CD4-positive, alpha-beta T cell (primary cell): ENCODE measurements around the gene TSR1. TPM values are rescaled to one million over a fixed set of nuclear protein-coding genes. Genes with fewer than 3 reads are reported as not detected.

ENCODE experiments used
- ATAC-seq: fragments of 200-7000 bp; cut with Tn5 transposase; one replicate; pipeline ENCODE4 v1.10.0; 2022; ENCODE audit warnings: mild to moderate bottlenecking; ENCODE audit not compliant: poor library complexity
- CTCF ChIA-PET: fragments of 350-600 bp; sonication (Branson Sonifier 250); formaldehyde crosslinking; loops from one replicate; lab custom pipeline; 2021; ENCODE audit warnings: antibody characterized with exemption, inconsistent platforms; lab: Charles Lee
- POLR2A ChIA-PET: fragments of 350-600 bp; sonication (Branson Sonifier 250); formaldehyde crosslinking; loops from one replicate; lab custom pipeline; 2021; ENCODE audit warnings: antibody characterized with exemption, inconsistent platforms; lab: Charles Lee
- DNase-seq, 14 experiments: peaks; one replicate each; pipeline ENCODE4 v3.0.0-alpha.2; 2013 to 2020; ENCODE audit warnings: mixed read lengths in 2 of 14
- H3K27ac ChIP-seq, 2 donors: one replicate each; pipeline versions ENCODE4 v1.5.1 to v1.7.0; 2013; ENCODE audit warnings: low read length in 2 of 2, low read depth in 1 of 2, mild to moderate bottlenecking in 1 of 2
- H3K27me3 ChIP-seq, 2 experiments: 1 replicate in 1 of 2; 2 replicates in 1 of 2; pipeline versions ENCODE4 v1.6.1 to v1.7.0; 2013; ENCODE audit warnings: low read length in 2 of 2, control low read depth in 1 of 2, mild to moderate bottlenecking in 1 of 2, moderate library complexity in 1 of 2; ENCODE audit not compliant: insufficient read depth in 2 of 2, control insufficient read depth in 1 of 2
- H3K36me3 ChIP-seq: one replicate; pipeline ENCODE4 v1.6.1; 2013; ENCODE audit warnings: low read length, control low read depth; ENCODE audit not compliant: insufficient read depth
- H3K4me1 ChIP-seq: one replicate; pipeline ENCODE4 v1.6.1; 2013; ENCODE audit warnings: low read length, control low read depth; ENCODE audit not compliant: insufficient read depth
- H3K4me3 ChIP-seq: one replicate; pipeline ENCODE4 v1.5.1; 2013; ENCODE audit warnings: mild to moderate bottlenecking, low read length, moderate library complexity
- H3K9me3 ChIP-seq, 2 experiments: 1 replicate in 1 of 2; 2 replicates in 1 of 2; pipeline versions ENCODE4 v1.6.1 to v1.7.0; 2013; ENCODE audit warnings: low read length in 2 of 2, mild to moderate bottlenecking in 2 of 2, control low read depth in 1 of 2, moderate library complexity in 1 of 2; ENCODE audit not compliant: control insufficient read depth in 1 of 2, insufficient read depth in 1 of 2
- H3K27ac Mint-ChIP-seq: one replicate; pipeline ENCODE4 v1.8.0; 2020; ENCODE audit warnings: mixed read lengths
- H3K27me3 Mint-ChIP-seq: one replicate; pipeline ENCODE4 v1.8.0; 2021; ENCODE audit warnings: mixed read lengths
- H3K36me3 Mint-ChIP-seq: one replicate; pipeline ENCODE4 v1.8.0; 2021; ENCODE audit warnings: low read depth, mixed read lengths
- H3K4me1 Mint-ChIP-seq: one replicate; pipeline ENCODE4 v1.8.0; 2021; ENCODE audit warnings: low read depth, mixed read lengths
- H3K4me3 Mint-ChIP-seq: one replicate; pipeline ENCODE4 v1.8.0; 2020; ENCODE audit warnings: mild to moderate bottlenecking, mixed read lengths
- H3K9me3 Mint-ChIP-seq: one replicate; pipeline ENCODE4 v1.8.0; 2020; ENCODE audit warnings: mixed read lengths
- intact Hi-C, 2 experiments: fragments of 100-400 bp; cut with DNase I in 1 of 2; cut with micrococcal nuclease in 1 of 2; formaldehyde crosslinking; loops; one replicate each; pipeline versions ENCODE4 v1.15.1 to v1.9.0; 2023 to 2025; cut with DNase I, micrococcal nuclease
- total RNA-seq, 174 experiments: library from RNA in 2 of 174; stranded (reverse) in 2 of 174; gene quantifications; one replicate each; pipeline ENCODE4 v1.2.3 and lab custom pipeline; 2021 to 2026
- TF ChIP-seq, protein P1 (sequence below): fragments of 200-600 bp; IDR thresholded peaks from one replicate; pipeline ENCODE4 v1.8.0; 2022; ENCODE audit warnings: antibody characterized with exemption, mild to moderate bottlenecking

The TSR1 gene
- total RNA-seq, 2 experiments from 2014 or later, result 29.6 to 31.9 TPM

DNA sequence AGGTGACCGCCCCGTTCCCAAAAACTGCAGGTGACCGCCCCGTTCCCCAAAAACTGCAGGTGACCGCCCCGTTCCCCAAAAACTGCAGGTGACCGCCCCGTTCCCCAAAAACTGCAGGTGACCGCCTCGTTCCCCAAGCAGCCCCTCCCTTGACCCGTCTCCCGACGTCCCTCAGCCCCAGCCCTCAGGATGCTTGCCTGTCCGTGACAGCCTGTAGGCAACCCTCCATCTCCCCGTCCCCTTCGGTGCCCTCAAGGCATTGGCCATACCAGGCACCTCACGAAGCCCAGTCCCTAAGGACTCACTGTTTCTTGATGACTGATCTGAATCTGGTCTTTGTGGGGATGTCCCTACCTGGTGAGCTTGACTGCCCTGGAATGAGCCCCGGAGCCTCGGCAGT, 26.2 kb upstream of the TSR1 start:
- H3K27ac ChIP-seq, result no peak overlapping the region
- no peak overlapping the region for H3K4me3 ChIP-seq
- Mint-ChIP-seq H3K4me1 (no peaks in the 10 kb centered on the region), H3K36me3 (peaks cover 58% of the 10 kb centered on the region), H3K27me3 (no peaks in the 10 kb centered on the region), H3K27ac (no peak overlapping the region), H3K4me3 (no peak overlapping the region), H3K9me3 (no peaks in the 10 kb centered on the region)
- CTCF ChIA-PET, result no interaction called here
- DNase-seq (no peak), ATAC-seq (no peak)
- TF ChIP-seq, protein P1, sequence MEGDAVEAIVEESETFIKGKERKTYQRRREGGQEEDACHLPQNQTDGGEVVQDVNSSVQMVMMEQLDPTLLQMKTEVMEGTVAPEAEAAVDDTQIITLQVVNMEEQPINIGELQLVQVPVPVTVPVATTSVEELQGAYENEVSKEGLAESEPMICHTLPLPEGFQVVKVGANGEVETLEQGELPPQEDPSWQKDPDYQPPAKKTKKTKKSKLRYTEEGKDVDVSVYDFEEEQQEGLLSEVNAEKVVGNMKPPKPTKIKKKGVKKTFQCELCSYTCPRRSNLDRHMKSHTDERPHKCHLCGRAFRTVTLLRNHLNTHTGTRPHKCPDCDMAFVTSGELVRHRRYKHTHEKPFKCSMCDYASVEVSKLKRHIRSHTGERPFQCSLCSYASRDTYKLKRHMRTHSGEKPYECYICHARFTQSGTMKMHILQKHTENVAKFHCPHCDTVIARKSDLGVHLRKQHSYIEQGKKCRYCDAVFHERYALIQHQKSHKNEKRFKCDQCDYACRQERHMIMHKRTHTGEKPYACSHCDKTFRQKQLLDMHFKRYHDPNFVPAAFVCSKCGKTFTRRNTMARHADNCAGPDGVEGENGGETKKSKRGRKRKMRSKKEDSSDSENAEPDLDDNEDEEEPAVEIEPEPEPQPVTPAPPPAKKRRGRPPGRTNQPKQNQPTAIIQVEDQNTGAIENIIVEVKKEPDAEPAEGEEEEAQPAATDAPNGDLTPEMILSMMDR, result no peak
- POLR2A ChIA-PET, result no interaction called here
- no peaks in the 10 kb centered on the region for H3K9me3 ChIP-seq
- peaks cover 49% of the 10 kb centered on the region for H3K36me3 ChIP-seq
- no peaks in the 10 kb centered on the region for H3K27me3 ChIP-seq
- H3K4me1 ChIP-seq, result no peaks in the 10 kb centered on the region
- intact Hi-C loops, result no loop called here

DNA sequence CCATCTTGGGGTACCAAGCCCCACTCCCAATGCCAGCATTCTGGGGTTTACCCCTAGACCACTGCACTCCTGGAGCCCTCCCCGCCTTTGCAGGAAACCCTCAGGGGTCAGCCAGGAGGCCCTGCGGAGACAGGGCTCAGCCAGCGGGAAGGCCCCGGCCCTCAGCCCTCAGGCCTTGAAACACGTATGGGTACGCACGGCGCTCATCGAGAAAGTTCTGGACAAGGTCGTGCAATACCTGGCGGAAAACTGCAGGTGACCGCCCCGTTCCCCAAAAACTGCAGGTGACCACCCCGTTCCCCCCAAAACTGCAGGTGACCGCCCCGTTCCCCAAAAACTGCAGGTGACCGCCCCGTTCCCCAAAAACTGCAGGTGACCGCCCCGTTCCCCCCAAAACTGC, 25.8 kb upstream of the TSR1 start:
- Histone ChIP-seq H3K9me3 (no peaks in the 10 kb centered on the region), H3K27ac (no peak overlapping the region), H3K4me1 (no peaks in the 10 kb centered on the region), H3K27me3 (no peaks in the 10 kb centered on the region), H3K4me3 (no peak overlapping the region), H3K36me3 (peaks cover 49% of the 10 kb centered on the region)
- H3K27me3 Mint-ChIP-seq, result no peaks in the 10 kb centered on the region
- intact Hi-C loops, result no loop called here
- TF ChIP-seq, protein P1, result no peak
- DNase-seq (no peak), ATAC-seq (no peak)
- peaks cover 57% of the 10 kb centered on the region for H3K36me3 Mint-ChIP-seq
- H3K4me1 Mint-ChIP-seq, result no peaks in the 10 kb centered on the region
- CTCF ChIA-PET, result interaction anchor here (1.6 kb wide), 1 partner anchor 9 kb away, joined by 4 read pairs; no protein-coding TSS in a partner anchor
- no peak overlapping the region for H3K4me3 Mint-ChIP-seq
- H3K9me3 Mint-ChIP-seq, result no peaks in the 10 kb centered on the region
- POLR2A ChIA-PET, result no interaction called here
- H3K27ac Mint-ChIP-seq, result no peak overlapping the region

DNA sequence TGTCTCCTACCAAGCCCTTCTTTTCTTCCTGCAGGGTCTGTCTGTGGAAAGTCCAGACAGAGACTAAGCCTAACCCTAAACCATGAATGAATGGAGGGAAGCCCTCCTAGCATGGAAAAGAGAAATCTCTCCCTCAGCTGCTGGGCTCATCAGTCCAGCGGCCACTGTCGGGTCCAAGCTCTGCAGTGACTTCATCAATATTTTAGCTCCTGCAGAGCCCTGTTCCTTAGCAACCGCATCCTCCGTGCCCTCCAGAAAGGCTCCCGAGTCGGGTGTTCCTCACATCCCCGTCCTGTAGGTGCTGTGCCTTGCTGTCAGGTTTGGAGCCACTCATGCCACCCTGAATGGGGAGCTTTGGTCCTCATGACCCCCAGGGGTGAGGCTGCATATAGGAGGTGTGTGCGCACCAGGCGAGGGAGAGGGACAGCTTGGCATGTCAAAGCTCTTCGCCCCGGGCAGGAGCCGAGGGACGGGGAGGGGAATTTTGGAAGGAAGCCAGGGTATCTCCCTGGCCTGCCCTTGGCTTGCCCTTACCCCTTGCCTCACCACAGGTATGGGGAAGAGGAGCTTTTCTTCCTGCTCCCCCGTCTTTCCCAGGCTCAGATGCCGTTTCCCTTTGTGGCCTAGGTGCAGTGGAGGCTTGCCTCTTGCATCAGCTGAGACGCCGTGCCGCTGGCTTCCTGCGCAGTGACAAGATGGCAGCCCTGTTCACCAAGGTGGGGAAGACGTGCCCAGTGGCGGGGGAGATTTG, 24.9 kb upstream of the TSR1 start:
- Histone ChIP-seq H3K36me3 (peaks cover 42% of the 10 kb centered on the region), H3K27ac (no peak overlapping the region), H3K4me1 (no peaks in the 10 kb centered on the region), H3K9me3 (no peaks in the 10 kb centered on the region), H3K4me3 (no peak overlapping the region), H3K27me3 (no peaks in the 10 kb centered on the region)
- Mint-ChIP-seq H3K4me1 (no peaks in the 10 kb centered on the region), H3K4me3 (no peak overlapping the region), H3K27ac (no peak overlapping the region), H3K27me3 (no peaks in the 10 kb centered on the region), H3K9me3 (no peaks in the 10 kb centered on the region), H3K36me3 (peaks cover 49% of the 10 kb centered on the region)
- ChIA-PET POLR2A (no interaction called here), CTCF (interaction anchor here (1.6 kb wide), 1 partner anchor 9 kb away, joined by 4 read pairs; no protein-coding TSS in a partner anchor)
- intact Hi-C loops, result no loop called here
- TF ChIP-seq, protein P1, result no peak
- DNase-seq (no peak), ATAC-seq (no peak)
